Measurements from ENCODE around the gene GLP1R. TPM values are rescaled to one million over a fixed set of nuclear protein-coding genes. Genes with fewer than 3 reads are reported as not detected.

GLP1R gene
- polyA plus RNA-seq, 1 donor, result not detected

- no peak for DNase-seq (ENCODE audit: low read depth)
Observed at GRCh38 chr6:39044181-39044580, 4.4 kb upstream of the GLP1R start.

GRCh38 chr6:39047434-39048327, 900 bp upstream of the GLP1R start:
- DNase-seq (ENCODE audit: low read depth), result no peak

GRCh38 chr6:39049575-39050283, 1.1 kb downstream of the GLP1R start:
- DNase-seq (ENCODE audit: low read depth), result no peak

GRCh38 chr6:39050453-39051112, 2.0 kb downstream of the GLP1R start:
- DNase-seq (ENCODE audit: low read depth), result no peak

- no peak for DNase-seq (ENCODE audit: low read depth)
Observed at GRCh38 chr6:39051399-39052122, 3.0 kb downstream of the GLP1R start.

DNA sequence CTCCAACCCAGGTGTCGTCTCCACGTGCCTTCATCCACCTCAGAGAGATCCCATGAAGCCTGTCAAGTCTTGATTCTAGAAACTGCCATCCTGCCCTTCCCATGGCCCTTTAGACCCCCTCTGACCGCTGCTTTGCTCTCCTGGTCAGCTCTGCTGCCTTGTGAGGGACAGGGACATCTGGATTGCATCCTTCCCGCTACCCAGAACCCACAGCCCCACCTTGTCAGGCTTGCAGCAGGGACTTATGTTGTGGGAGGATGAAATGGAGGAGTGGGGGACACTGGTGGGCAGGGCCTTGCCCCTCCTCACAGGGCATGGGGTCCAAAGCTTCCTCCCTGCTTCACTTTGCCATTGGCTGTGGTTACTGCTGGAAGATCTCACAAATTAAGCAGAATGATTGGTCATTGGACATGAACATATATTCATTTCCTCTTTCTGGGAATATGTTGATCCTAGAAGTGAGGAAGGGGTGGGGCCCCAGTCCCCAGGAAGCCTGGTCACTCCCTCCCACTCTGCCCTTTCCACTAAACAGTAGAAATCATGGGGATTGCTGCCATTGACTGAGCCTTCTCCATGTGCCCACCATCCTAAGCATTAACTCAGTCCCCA, 4.5 kb downstream of the GLP1R start:
- no peak for DNase-seq (ENCODE audit: low read depth)

DNA sequence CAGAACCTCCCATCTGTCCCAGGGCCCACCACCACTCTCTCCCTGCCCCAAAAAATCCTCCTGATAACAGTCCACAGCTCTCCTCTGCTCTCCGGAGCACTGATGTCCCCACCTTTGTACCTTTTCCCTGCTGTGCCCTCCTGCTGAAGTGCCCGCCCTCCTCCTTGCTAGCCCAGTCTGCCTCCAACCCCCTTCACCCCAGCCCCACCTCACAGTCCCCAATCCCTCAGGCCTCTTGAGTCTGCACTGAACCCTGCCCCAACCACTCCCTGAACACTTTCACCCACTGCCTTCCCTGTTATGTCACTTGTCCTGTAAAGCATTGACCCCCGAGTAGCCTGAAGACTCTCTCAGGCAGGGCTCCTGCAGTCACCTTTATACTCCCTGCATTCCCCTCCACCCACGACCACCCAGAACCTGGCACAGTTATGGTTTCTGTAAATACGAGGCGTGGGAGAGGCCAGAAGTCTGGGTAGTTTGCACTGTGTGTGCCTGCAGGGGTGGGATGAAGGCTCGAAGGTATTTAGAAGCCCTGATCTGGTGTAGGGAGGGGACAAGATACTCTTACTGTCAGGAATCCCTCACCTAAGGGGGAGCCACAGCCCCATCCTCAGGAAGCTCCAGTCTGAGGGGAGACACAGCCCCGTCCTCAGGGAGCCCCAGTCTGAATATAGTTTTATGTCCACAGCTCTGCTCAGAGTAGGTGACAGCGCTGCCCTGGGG, 5.4 kb downstream of the GLP1R start:
- no peak for DNase-seq (ENCODE audit: low read depth)

- DNase-seq (ENCODE audit: low read depth), result no peak
Observed at GRCh38 chr6:39054577-39055142, 6.1 kb downstream of the GLP1R start.

DNA sequence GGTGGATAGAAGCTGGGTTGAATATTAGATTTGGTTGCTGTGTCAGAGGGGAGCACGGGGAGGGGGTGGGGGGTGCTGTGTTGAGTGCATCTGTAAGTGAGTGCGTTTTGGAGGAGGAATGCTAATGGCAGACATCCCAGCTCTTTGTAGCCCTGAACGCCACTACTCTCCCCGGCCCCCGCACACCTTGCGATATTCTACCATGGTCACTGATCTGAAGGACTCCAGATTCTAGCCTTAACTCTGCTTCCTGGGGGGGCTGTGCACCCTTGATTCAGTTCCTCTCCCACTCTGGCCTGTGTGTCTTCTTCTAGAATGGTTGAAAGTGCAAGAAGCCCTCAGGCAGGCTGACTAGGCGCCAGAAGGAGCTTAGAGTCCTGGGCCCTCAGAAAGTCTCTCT, 7.1 kb downstream of the GLP1R start:
- DNase-seq (ENCODE audit: low read depth), result no peak

DNA sequence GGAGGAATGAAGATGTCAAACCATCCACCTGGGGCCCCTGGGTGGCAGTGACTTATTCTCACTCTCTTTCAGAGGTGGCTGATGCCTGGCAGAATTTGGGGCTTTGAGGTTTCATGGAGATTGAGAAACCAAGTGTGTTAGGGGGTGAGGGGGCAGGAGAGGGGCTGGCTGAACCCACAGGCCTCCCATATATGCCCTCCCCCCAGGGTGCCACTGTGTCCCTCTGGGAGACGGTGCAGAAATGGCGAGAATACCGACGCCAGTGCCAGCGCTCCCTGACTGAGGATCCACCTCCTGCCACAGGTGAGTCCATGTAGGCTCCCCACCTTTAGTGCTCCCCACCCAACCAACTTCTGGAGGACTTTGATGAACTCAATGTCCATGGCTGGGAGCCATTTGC, 7.6 kb downstream of the GLP1R start:
- DNase-seq (ENCODE audit: low read depth), result no peak

GRCh38 chr6:39056681-39057080, 8.1 kb downstream of the GLP1R start:
- no peak for DNase-seq (ENCODE audit: low read depth)

DNA sequence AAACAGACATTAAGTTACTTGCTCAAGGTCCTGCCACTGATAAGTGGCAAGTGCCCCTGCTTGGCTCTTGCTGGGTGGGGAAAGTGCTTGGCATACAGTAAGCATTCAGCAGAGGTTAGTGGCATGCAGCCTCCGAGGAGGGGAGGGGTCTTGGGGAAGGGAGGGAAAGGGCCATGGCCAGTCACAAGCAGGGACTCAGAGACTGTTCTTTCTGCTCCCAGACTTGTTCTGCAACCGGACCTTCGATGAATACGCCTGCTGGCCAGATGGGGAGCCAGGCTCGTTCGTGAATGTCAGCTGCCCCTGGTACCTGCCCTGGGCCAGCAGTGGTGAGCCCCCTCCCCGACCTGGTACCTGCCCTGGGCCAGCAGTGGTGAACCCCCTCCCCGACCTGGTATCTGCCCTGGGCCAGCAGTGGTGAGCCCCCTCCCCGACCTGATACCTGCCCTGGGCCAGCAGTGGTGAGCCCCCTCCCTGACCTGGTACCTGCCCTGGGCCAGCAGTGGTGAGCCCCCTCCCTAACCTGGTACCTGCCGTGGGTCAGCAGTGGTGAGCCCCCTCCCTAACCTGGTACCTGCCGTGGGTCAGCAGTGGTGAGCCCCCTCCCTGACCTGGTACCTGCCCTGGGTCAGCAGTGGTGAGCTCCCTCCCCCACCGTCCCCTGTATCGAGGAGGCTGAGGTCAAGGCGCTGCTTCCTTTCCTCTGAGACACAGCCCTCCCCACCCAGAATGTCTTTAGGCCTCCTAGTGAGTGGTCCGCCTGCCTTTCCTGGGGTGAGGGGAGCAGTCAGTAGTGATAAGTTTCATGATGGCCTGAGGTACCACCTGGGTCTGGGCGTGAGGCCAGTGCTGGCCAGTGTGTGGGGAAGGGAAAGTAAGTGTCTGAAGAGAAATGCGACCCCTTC, 8.9 kb downstream of the GLP1R start:
- DNase-seq (ENCODE audit: low read depth), result no peak

DNA sequence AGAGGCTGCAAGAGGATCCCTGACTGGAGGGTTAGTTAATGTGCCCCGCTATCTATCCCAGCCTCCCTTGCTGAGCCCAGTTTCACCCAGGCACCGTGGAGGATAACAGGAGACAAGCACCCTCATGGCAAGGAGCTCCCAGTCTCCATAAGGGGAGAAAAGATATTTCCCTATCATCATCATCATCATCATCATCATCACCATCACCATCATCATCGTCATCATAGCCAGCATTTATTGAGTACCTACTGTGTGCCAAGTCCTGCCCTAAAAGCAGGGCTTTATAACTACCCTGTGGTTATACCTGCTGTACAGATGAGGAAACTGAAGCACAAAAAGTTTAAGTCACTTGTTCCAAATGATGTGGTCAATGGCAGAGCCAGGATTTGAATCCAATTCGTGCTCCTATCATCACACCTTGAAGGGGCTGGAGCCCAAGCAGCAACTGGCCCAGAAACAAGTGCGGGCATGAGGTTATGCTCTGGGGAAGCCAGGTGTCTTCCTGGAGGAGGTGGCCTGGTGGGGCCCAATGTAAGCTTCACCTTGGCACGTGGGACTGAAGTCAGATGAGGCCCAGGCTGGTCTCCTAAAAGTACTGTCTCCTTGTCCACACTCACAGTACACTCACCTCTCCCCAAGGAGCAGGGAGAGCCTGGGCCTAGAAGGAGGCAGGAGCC, 10.0 kb downstream of the GLP1R start:
- no peak for DNase-seq (ENCODE audit: low read depth)

DNA sequence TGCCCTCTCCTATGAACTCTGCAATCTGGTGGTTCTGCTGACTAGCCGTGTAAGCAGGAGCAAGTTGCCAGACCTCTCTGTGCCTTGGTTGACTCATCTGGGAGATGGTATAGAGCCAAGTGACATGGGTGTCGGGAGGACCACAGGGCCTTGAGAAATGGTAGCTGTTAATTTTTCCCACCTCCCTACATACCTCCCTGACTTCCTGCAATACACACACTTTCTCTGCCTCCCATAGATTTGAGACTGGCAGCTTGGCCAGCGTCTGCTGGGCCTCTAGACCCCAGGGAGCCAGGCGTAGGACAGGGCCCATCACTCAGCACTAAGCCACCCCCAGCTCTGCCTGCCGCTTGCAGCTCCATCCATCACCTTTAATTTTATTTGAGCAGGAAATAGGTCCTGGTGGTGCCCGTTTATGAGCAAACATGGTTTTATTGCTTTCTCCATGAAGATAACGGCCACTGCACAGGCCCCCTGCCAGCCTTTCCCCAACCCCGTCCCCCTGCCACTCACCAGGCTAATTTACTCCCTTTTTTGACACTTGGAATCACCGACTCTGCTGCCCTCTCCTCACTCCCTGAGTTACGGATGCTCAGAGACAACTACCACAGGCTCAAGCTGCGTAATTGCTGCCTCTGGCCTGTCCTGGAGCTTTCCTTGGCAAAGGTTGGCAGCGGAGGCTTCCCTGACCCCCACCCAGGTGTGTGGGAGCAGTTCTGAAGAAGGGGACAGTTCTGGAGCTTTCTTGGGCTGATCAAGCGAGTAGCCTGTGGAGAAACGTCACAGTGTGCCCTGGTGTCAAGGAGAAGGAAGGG, 11.1 kb downstream of the GLP1R start:
- DNase-seq (ENCODE audit: low read depth), result no peak

- no peak for DNase-seq (ENCODE audit: low read depth)
Observed at GRCh38 chr6:39060467-39061160, 12.0 kb downstream of the GLP1R start.

DNA sequence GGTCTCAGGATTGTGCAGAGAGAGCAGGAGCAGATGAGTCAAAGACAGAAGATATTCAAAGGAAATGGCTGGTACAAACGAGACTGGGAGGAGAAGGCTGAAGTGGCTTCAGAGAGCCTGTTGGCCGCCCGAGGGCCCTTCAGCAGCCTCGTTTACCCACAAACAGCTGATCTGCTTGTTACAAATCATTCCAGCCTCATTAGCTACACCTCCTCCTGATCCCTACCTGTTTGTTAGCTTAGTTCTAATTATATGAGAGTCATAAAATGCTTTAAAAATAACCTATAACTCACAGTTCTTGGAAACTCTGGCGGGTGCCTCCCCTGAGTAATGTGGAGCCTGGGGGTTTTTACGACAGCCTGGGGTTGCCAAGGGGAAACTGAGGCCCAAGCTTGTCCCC, 12.6 kb downstream of the GLP1R start:
- DNase-seq (ENCODE audit: low read depth), result no peak

GRCh38 chr6:39061588-39061987, 13.0 kb downstream of the GLP1R start:
- DNase-seq (ENCODE audit: low read depth), result no peak

Data from forelimb muscle (tissue), 1 donor.